Astrocyte of the cerebellum (primary cell): ENCODE measurements around the gene AGT.

ENCODE experiments used
- DNase-seq: peaks from one replicate; pipeline ENCODE4 v3.0.0-alpha.2; 2011; ENCODE audit warnings: low read depth
- H3K4me3 ChIP-seq: 2 replicates; pipeline ENCODE4 v1.5.1; 2011; ENCODE audit warnings: mild to moderate bottlenecking, low read depth, low read length, moderate library complexity
- in situ Hi-C: cut with HindIII; loops from 2 replicates; pipeline ENCODE4 v1.10.0; 2017; ENCODE audit warnings: low sequenced_read_pairs
- TF ChIP-seq, protein P1 (sequence below): IDR thresholded peaks from 2 replicates; pipeline ENCODE4 v1.5.1; 2012; ENCODE audit warnings: low read length, low read depth, moderate library complexity, mild to moderate bottlenecking; ENCODE audit errors: missing control alignments

The AGT gene

GRCh38 chr1:230713915-230714764, at the start of gene AGT:
Gene AGT (minus strand): TSS chr1:230714122. CDS start chr1:230710823, 3,299 bp downstream.
- DNase-seq = peak; percentile 68
- in situ Hi-C loops = no loop called here
- TF ChIP-seq, protein P1, sequence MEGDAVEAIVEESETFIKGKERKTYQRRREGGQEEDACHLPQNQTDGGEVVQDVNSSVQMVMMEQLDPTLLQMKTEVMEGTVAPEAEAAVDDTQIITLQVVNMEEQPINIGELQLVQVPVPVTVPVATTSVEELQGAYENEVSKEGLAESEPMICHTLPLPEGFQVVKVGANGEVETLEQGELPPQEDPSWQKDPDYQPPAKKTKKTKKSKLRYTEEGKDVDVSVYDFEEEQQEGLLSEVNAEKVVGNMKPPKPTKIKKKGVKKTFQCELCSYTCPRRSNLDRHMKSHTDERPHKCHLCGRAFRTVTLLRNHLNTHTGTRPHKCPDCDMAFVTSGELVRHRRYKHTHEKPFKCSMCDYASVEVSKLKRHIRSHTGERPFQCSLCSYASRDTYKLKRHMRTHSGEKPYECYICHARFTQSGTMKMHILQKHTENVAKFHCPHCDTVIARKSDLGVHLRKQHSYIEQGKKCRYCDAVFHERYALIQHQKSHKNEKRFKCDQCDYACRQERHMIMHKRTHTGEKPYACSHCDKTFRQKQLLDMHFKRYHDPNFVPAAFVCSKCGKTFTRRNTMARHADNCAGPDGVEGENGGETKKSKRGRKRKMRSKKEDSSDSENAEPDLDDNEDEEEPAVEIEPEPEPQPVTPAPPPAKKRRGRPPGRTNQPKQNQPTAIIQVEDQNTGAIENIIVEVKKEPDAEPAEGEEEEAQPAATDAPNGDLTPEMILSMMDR = no peak
- H3K4me3 ChIP-seq = peak within 1 kb of the TSS; percentile 9

GRCh38 chr1:230761443-230762167, 47.7 kb upstream of the AGT start:
- no peak for DNase-seq
- in situ Hi-C loops = no loop called here
- H3K4me3 ChIP-seq = no peak overlapping the region
- TF ChIP-seq, protein P1 = no peak

GRCh38 chr1:230760360-230760827, 46.5 kb upstream of the AGT start:
- in situ Hi-C loops = no loop called here
- TF ChIP-seq, protein P1 = no peak
- DNase-seq = no peak
- H3K4me3 ChIP-seq = no peak overlapping the region

DNA sequence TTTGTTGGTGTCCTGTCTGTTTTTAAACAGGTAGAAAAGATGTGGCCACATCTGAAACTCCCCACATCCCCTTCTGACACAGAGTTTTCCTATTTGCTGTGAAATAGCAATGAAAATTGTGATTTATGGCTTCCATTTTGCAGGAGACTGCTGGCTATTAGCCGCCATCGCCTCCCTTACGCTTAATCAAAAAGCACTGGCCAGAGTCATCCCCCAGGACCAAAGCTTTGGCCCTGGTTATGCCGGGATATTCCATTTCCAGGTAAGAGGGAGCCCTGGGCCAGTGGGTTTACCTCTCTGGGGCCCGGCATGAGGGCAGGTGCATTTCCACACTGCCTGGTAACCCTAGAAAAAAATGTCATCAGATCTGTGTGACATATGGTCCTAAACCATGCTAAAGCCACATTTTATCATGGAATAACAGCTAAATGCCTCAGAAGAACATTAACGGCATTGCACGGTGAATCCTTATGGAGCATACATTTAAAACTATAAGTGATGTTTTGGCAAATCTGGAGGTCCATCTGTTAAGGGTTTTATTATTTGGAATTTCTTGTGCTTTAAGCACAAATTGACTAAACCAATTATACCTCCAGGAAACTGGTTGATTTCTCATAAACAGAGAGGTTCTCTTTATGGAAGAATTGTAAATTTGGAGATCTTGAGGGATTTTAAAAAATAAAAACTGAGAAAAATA, 45.6 kb upstream of the AGT start:
- no peak overlapping the region for H3K4me3 ChIP-seq
- TF ChIP-seq, protein P1 = no peak
- in situ Hi-C loops = no loop called here
- no peak for DNase-seq

DNA sequence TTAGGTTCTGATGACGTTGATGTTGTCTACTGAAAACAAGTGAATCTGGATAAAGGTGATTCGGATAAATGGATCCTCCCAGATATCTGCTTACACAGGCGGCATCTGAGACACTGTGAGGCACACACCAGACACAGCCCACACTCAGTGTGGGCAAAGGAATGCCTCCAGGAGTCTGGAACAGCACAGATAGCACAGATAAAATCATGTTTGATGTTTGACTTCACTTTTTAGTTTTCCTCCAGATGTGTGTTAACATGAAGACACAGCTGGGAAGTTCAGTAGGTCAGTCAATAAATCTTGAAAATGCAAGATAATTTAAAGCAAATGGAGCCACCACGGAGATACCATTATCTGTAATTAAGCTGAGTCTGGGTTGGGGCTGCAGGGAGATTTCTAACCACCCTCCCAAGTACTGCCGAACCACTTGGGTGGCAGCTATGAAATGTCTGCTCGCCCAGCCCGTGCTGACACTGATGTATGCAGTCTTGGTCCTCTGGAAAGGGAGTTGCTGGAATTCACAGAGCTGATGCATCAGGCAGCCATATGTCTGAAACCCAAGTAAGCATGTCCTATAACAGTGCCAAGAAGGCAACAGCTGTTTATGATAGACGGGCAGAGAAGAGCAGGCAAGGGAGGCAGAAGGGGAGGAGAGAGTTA, 44.9 kb upstream of the AGT start:
- in situ Hi-C loops = no loop called here
- TF ChIP-seq, protein P1 = no peak
- no peak for DNase-seq
- no peak overlapping the region for H3K4me3 ChIP-seq
